Dermis blood vessel endothelial cell (primary cell): ENCODE results near the gene MT1A. TPM values are rescaled to one million over a fixed set of nuclear protein-coding genes. Genes with fewer than 3 reads are reported as not detected.

ENCODE experiments used
- DNase-seq: peaks from one replicate; pipeline ENCODE4 v3.0.0; 2010
- total RNA-seq: library from RNA; depleted of rRNA; stranded (reverse); fragments of >200 nt; gene quantifications from 2 replicates; pipeline ENCODE4 v1.2.3, GENCODE V29; 2014

Gene MT1A
- total RNA-seq, result 2.3 TPM in 1 of 2 replicates, not detected in the other

- DNase-seq, result peak; percentile 58
Measured at GRCh38 chr16:56637814-56638750, at the start of gene MT1A. TSS of gene MT1A (plus strand) at chr16:56638666. CDS start at chr16:56638739, 73 bp downstream.

GRCh38 chr16:56588781-56589140 lies 49.7 kb upstream of the MT1A start:
- DNase-seq, result no peak

DNA sequence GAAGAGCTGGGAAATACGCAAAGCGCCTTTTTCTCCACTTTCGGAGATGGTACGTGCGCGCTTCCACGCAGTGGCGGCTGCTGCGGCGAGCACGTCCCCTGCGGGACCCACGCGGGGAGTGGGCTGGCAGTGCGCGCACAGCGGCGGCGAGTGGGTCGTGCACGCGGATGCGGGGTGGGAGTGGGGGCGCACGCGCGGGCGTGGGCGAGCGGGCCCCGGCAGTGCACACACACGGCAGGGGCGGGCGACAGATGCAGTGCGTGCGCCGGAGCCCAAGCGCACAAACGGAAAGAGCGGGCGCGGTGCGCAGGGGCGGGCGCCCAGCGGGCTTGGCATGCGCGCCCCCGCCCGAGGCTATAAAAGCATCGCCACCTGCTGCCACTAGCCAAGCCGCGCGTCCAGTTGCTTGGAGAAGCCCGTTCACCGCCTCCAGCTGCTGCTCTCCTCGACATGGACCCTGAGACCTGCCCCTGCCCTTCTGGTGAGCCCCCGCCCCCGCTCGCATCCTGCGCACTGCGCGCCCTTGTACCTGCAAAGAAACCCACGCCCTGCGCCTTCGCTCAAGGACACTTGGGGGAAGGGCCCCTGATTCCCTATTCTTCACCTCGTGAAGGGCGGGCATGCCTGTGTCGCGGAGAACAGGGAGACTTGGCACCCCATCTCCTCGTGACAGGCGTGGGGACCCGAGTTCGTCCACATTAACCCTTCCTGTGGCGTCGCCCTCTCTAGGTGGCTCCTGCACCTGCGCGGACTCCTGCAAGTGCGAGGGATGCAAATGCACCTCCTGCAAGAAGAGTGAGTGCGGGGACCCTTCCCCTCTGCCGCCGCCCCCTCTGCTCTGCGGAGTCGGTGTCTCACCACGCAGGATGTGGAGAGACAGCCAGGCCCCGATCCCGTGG lies 49.1 kb upstream of the MT1A start, which contains the start of gene MT3:
Gene MT3 (plus strand): TSS at position 388 of the 899 bp plus-strand sequence. CDS start 63 bp downstream, at position 451.
- peak; percentile 48 for DNase-seq

DNA sequence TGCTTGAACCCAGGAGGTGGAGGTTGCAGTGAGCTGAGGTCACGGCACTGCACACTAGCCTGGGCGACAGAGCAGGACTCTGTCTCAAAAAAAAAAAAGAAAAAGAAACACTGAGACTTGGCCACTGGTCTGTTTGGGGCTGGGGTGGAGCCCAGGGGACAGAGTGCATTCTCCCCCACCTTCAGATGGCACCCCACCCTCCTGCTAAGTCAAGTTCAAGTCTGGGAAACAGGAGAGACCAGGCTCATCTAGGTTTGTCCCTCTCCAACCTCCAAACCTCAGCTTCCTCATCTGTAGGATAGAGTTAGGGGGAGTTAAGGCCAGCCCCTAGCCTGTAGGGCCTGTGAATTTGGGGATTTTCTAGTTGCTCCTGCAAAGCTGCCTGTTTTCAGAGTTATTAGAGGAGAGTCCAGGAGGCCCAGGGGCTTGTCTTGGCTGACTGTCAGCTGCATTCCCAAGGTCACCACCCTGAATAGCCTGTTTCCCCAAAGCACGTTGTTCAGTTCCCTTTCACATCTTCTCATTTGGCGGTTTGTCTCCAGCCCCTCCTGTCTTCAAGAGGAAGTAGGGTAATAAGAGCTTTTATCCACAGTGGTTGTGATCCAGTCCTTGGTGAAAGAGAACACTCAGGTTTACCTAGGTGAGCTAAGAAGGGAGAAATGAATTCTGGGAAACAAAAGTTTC lies 46.9 kb upstream of the MT1A start:
- no peak for DNase-seq

GRCh38 chr16:56593573-56594291 lies 44.7 kb upstream of the MT1A start:
- no peak for DNase-seq

DNA sequence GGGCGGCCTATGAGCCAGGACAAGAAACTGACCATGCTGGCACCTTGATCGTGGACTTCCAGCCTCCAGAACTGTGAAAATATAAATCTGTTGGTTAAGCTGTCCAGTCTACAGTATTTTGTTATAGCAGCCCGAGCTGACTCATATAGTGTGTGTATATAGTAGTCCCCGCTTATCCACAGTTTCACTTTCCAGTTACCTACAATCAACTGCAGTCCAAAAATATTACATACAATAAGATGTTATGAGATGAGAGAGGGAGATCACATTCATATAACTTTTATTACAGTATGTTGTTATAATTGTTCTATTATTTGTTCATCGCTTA lies 44.2 kb upstream of the MT1A start:
- DNase-seq, result no peak

- peak; percentile 76 for DNase-seq
Measured at GRCh38 chr16:56600398-56600999, 38.0 kb upstream of the MT1A start.

DNA sequence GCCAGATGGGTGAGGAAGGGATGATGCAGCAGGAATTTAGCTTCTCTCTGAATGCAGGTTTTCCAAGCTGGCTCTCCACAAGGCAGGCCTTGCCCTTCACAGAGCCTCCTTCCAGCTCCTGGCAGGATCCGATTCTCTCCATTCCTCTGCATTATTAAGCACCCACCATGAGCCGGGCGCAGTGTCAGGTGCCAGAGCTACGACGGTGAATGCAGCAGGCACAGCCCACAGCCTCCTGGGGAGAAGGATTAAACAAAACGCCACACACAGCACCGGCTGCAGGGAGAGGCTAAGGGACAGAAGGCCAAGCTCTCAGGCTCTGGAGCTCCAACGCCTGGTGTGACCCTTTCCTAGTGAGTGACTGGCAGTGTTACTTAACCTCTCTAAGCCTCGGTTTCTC lies 37.1 kb upstream of the MT1A start:
- DNase-seq, result no peak

GRCh38 chr16:56603589-56603988 lies 34.9 kb upstream of the MT1A start:
- DNase-seq, result peak; percentile 74

DNA sequence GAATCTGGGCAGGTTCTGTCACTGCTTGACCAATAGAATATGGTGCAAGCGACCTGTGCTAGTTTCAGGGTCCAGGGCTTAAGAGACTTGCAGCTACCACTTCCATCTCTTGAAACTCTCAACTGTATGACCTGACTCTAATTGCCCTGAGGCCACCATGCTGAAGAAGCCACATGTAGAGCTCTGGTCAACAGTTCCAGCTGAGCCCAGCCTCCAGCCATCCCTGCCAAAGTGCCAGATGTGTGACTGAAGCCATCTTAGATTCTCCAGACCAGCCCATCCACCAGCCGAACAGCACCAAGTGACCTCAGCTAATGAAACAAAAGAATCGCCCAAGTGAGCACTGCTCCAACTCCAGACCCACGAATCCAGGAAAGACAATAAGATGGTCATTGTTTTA lies 33.5 kb upstream of the MT1A start:
- DNase-seq, result no peak

GRCh38 chr16:56605475-56605874 lies 33.0 kb upstream of the MT1A start:
- DNase-seq, result no peak

GRCh38 chr16:56606071-56606475 lies 32.4 kb upstream of the MT1A start:
- peak; percentile 55 for DNase-seq

- no peak for DNase-seq
Measured at GRCh38 chr16:56606476-56607108, 31.9 kb upstream of the MT1A start.

DNA sequence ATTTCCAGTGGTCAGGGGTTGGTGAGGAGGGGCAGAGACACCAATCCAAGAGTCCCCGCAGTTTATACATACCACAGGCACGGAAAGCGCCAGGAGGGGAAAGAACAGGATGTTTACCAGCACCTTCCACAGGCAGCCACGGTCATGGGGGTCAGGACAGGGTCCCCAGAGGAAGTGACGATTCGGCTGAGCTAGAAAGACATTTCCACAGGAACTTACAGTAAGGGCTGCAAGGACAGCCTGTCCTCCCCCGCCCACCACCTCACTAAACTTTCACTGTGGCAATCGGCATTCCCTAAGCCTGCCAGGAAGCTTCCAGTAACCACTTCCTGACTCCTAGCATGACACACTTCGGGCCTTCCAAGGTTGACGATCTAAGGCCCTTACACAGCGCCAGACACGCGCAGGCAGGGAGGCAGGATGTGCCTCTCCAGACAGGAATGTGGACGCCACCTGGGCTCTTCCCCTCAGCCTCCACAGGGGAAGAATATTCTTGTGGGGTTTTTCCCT lies 31.3 kb upstream of the MT1A start:
- DNase-seq, result peak; percentile 99

DNA sequence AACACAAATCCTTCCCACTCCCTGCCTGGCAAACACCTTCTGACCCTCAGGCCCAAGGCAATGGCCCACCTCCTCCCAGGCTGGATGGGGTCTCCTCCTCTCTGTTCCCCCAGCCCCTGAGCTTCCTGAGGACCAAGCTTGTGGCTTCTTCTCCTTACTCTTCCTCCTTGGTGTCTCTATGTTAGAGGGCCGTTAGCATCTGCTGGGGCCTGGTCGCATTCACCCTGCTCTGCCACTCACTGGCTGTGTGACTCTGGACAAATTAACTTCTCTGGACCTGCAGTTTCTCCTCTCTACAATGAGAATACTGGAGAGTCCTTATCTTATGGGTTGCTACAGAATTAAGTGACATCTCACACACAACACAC lies 30.8 kb upstream of the MT1A start:
- DNase-seq, result no peak

DNA sequence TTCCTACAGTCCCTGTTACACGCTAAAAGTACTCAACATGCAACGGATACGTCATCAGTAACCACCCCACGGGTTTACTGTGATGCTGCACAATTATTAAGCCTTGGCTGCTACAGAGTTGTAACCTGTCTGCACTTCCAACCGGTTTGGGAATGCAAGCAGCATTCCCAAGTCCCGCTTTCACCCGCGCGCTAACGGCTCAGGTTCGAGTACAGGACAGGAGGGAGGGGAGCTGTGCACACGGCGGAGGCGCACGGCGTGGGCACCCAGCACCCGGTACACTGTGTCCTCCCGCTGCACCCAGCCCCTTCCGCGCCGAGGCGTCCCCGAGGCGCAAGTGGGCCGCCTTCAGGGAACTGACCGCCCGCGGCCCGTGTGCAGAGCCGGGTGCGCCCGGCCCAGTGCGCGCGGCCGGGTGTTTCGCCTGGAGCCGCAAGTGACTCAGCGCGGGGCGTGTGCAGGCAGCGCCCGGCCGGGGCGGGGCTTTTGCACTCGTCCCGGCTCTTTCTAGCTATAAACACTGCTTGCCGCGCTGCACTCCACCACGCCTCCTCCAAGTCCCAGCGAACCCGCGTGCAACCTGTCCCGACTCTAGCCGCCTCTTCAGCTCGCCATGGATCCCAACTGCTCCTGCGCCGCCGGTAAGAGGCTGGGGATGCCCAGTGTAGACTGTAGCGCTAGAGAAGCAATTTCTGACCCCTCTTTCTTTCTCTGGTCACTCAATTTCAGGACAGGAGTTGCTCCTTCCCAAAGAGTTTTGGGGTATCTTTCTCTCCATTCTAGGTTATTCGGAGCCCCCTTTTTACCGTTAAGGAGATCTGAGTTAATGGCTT lies 30.2 kb upstream of the MT1A start, which contains the start of gene MT2A:
Gene MT2A (plus strand): TSS at position 542 of the 833 bp plus-strand sequence. CDS start 72 bp downstream, at position 614.
- peak; percentile 98 for DNase-seq

DNA sequence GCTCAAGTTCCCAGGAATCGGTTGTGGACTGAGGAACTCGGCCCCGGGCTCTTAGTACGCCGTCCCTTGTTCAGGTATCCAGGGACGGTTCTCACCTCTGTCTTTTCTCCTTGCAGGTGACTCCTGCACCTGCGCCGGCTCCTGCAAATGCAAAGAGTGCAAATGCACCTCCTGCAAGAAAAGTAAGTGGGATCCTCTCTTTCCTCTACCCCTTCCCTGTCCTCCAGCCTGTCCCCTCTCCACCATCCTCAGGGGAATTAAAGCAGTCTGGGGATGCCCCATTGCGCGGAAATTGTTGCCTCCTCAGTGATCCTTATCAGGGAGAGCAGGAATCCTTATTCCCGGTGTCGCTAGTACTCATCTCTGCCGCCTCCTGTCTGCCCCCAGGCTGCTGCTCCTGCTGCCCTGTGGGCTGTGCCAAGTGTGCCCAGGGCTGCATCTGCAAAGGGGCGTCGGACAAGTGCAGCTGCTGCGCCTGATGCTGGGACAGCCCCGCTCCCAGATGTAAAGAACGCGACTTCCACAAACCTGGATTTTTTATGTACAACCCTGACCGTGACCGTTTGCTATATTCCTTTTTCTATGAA lies 29.5 kb upstream of the MT1A start:
- DNase-seq, result peak; percentile 23

- DNase-seq, result peak; percentile 85
Measured at GRCh38 chr16:56609463-56609921, 29.0 kb upstream of the MT1A start.

DNA sequence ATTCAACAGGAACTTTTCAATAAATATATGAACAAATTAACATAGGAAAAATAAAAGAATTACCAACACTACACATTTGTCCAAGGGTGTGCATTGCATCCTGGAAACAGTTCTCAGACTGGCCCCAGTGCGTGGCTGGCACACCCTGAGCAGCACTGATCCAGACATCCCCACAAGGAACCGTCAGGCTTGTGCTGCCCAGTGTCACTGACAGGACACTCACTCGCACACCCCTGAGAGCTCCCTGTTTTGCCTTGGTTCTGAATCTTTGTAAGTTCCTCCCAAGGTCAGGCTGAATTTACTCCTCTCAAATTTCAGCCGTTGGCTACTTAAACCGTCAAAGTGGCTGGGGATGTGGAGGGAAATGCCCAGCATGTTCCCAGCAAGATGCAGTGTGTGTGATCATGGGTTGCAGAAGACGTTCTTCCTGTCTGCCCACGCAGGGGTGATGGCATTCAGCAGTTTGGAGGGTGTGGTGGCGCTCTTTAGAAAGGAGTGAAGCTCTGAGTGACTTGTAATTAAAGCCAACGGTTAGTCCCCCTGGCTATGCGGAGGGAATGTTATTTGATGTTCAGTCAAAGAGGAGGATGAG lies 28.4 kb upstream of the MT1A start:
- DNase-seq, result peak; percentile 80
